Aortic smooth muscle cell (primary cell): ENCODE data around the gene OR12D1. TPM values are rescaled to one million over a fixed set of nuclear protein-coding genes. Genes with fewer than 3 reads are reported as not detected.

Experiments used
- total RNA-seq: library from RNA; depleted of rRNA; stranded (reverse); fragments of >200 nt; gene quantifications from 2 replicates; pipeline ENCODE4 v1.2.3, GENCODE V29; 2014

OR12D1 gene
- total RNA-seq = not detected in 2 replicates

DNA sequence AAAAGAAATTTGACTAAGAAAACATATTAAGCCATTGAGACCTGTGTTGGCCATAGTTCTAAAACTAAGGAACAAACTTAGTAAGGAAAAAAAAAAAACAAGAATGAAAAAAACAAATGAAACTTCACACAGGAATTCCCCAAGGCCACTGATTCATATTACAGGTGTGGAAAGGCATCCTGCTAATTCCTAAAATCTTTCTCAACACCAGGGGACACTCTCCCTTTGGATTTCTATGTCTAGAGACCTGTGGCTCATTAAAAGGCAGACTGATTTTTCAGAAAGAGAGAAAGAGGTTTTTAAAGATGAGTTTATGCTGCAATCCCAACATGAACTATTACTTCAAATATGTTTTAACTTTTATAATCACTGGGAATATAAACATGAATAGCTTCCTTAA lies at the start of gene OR12D1:
TSS of gene OR12D1 (plus strand) at position 341 of the 400 bp plus-strand sequence.

DNA sequence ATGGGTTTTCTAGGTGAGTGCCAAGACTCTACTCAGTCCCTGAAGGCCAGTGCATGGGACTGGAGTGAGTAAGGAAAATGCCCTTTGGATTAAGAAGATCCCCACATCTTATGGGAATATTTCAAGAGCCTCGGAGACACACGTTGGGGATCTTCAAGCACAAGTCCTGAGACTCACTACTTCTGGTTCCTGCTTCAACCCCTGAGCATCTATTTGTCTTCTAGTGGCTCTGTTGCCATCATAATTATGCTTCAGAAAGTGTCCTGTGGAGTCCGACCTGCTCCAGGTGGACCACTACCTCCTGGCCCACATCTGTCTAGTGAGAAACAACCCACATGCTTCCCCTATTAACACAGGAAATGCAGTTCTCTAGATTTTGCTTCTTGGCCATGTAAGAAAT lies 46.0 kb upstream of the OR12D1 start, which contains the start of gene OR5V1:
TSS of gene OR5V1 (minus strand) at position 101 of the 400 bp plus-strand sequence. CDS start 12,670 bp downstream, outside the sequence.

DNA sequence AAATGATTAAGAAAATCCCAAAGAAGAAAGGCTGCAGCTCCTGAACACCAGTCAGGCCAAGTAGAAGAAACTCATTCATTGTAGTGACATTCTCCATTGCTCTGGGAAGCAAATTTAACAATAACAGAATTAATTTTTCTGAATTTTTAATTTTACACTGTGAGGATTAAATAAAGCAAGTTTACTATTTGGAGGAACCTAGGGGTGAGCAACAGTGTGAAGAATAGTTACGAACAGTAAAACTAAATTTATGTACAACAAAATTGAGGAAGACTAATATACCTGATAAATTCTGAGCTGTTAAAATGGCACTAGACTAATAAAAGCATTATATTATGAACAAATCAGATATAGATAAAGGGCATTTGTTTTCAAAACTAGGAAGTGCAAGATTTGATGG lies 39.5 kb upstream of the OR12D1 start, which contains the start of gene OR12D3:
TSS of gene OR12D3 (minus strand) at position 101 of the 400 bp plus-strand sequence. CDS start at position 97, 4 bp downstream.

DNA sequence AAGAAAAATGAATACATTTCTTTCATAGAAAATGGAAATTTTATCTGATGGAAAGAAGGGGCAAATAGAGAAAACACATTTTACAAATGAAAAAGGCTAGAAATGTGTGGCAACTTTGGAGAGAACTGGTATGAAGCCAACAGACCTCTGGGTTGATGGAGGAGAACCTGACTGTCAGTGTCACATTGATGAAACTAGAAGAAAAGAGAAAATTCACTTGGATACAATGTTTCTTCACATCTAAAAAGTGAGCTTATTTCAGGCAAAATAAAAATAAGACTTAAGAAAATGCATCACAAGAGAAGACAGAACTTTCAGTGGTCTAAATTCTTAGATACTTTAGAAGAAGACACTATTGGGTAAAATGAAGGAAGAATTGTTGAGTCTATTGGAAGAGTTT lies 19.4 kb upstream of the OR12D1 start, which contains the start of gene OR12D2:
TSS of gene OR12D2 (plus strand) at position 301 of the 400 bp plus-strand sequence. CDS start 1,069 bp downstream, outside the sequence.

DNA sequence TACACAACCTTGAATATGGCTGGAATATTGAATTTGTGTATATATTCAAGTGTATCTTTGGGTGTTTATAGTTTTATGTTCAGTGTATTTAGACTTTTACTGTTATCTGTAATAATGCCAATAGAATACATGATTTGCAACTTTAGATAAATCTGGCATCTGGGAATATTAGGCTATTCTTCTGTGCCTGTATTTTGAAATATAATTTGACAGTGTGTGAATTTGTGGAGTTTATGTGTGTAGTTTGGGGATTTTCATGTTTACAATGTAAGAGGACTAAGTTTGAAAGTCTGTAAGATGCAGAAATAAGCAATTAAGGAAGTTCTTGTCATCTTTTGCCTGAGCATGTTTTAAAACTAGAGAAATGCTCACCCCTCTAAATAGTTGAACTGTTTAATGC lies 24.3 kb downstream of the OR12D1 start, which contains the start of gene OR10C1:
TSS of gene OR10C1 (plus strand) at position 301 of the 400 bp plus-strand sequence. CDS start 710 bp downstream, outside the sequence.

GRCh38 chr6:29456971-29457370 lies 42.2 kb downstream of the OR12D1 start, which contains the start of the genes OR11A1 and OR2H1:
Gene OR11A1, minus strand, starts transcription at chr6:29457071. Its CDS starts 29,430 bp downstream, at chr6:29427641.
Gene OR2H1, plus strand, starts transcription at chr6:29457155. Its CDS starts 4,615 bp downstream, at chr6:29461770.

Other genes starting within 250 kb of the OR12D1 start
- not detected in 2 replicates for gene OR2J2, start 244.0 kb upstream of the OR12D1 start, total RNA-seq
- not detected in 2 replicates for gene OR14J1, start 113.2 kb upstream of the OR12D1 start, total RNA-seq
- not detected in 2 replicates for gene OR5V1, start 46.1 kb upstream of the OR12D1 start, total RNA-seq
- not detected in 2 replicates for gene OR12D3, start 39.6 kb upstream of the OR12D1 start, total RNA-seq
- gene OR12D2, start 19.3 kb upstream of the OR12D1 start, total RNA-seq = not detected in 2 replicates
- not detected in 2 replicates for gene OR10C1, start 24.4 kb downstream of the OR12D1 start, total RNA-seq
- not detected in 2 replicates for gene OR11A1, start 42.1 kb downstream of the OR12D1 start, total RNA-seq
- not detected in 2 replicates for gene OR2H1, start 42.2 kb downstream of the OR12D1 start, total RNA-seq
- gene MAS1L, start 73.0 kb downstream of the OR12D1 start, total RNA-seq = not detected in 2 replicates
- not detected in 2 replicates for gene UBD, start 144.8 kb downstream of the OR12D1 start, total RNA-seq
- gene OR2H2, start 170.2 kb downstream of the OR12D1 start, total RNA-seq = not detected in 2 replicates
- gene GABBR1, start 218.3 kb downstream of the OR12D1 start, total RNA-seq = 10.3 and 11.4 TPM in 2 replicates
- not detected in 2 replicates for gene MOG, start 242.2 kb downstream of the OR12D1 start, total RNA-seq